ENCODE data around the gene SERGEF. TPM values are rescaled to one million over a fixed set of nuclear protein-coding genes. Genes with fewer than 3 reads are reported as not detected.

Gene SERGEF
- total and polyA plus RNA-seq, 10 of the 15 experiments (the other 5 are each of a cell fraction or from before 2014, with no cell fraction given), result 14.6 to 27.8 (median 22.4) TPM

GRCh38 chr11:17861036-17861755, 151.7 kb downstream of the SERGEF start:
- no peaks in the 10 kb centered on the region for H4K20me1 ChIP-seq (ENCODE audit: control insufficient read depth, insufficient read depth)
- RAD21 ChIA-PET (ENCODE audit: unreplicated experiment), result no interaction called here
- no peak overlapping the region for H3K9ac ChIP-seq (ENCODE audit: control insufficient read depth, insufficient read depth, low read length)
- no peaks in the 10 kb centered on the region for H3K9me3 ChIP-seq (replicated peaks; ENCODE audit: control insufficient read depth, insufficient read depth, low read length)
- POLR2A ChIA-PET, result no interaction called here
- H3K27ac ChIP-seq (ENCODE audit: control insufficient read depth, insufficient read depth), result no peak overlapping the region
- FAIRE-seq, result no peak
- WGBS (ENCODE audit: insufficient coverage, insufficient replicate concordance, low lambda C conversion rate, missing lambda C conversion rate), result 86% methylated on average over 5 of the region's 5 CpGs
- H3K79me2 ChIP-seq (ENCODE audit: control insufficient read depth, insufficient read depth, low read length), result no peaks in the 10 kb centered on the region
- no peak overlapping the region for H3K4me3 ChIP-seq
- no peak overlapping the region for H2AFZ ChIP-seq (ENCODE audit: control insufficient read depth, low read depth, low read length)
- intact Hi-C loops (cut with micrococcal nuclease; ENCODE audit: unreplicated experiment) (no loop called here), in situ Hi-C loops (cut with MboI) (no loop called here)
- CTCF ChIA-PET, result interaction anchor here (0.8 to 1.5 kb wide), 3 partner anchors 12 to 30 kb away, joined by 3 to 4 read pairs (median 3); no protein-coding TSS in a partner anchor
- BruUV-seq (replicated peaks), result no TSS peak
- H3K27me3 ChIP-seq (replicated peaks in 1 of 2; ENCODE audit: control insufficient read depth in 2 of 2, insufficient read depth in 2 of 2, low read length in 1 of 2), result no peaks in the 10 kb centered on the region
- H3K4me1 ChIP-seq (ENCODE audit: control insufficient read depth, insufficient read depth, low read length), result no peaks in the 10 kb centered on the region
- TF ChIP-seq SIN3A (IDR thresholded peaks at IDR 0.05; ENCODE audit: low read depth, low read length) (no peak), CUX1 (IDR thresholded peaks at IDR 0.05; ENCODE audit: insufficient replicate concordance, low read depth, low read length) (no peak), NR2C1 (IDR thresholded peaks at IDR 0.05) (no peak), RAD21 (IDR thresholded peaks at IDR 0.05; ENCODE audit: insufficient read depth, low read depth, low read length) (no peak), EED (IDR thresholded peaks at IDR 0.05; ENCODE audit: low read depth) (no peak), TBL1XR1 (IDR thresholded peaks at IDR 0.05; ENCODE audit: low read depth, low read length) (no peak), FOXM1 (IDR thresholded peaks at IDR 0.05; ENCODE audit: low read depth, low read length) (no peak), SREBF1 (IDR thresholded peaks at IDR 0.05; ENCODE audit: low read length) (no peak), NFYB (IDR thresholded peaks at IDR 0.05; ENCODE audit: insufficient read depth, low read depth, low read length) (no peak), ZZZ3 (IDR thresholded peaks at IDR 0.05; ENCODE audit: control insufficient read depth, insufficient read length, low read depth) (no peak), ZBTB11 (CRISPR knock-in tag; IDR thresholded peaks at IDR 0.05) (no peak)
- SMC1A ChIA-PET (ENCODE audit: uncharacterized antibody, unreplicated experiment), result no interaction called here
- DNase-seq (ENCODE audit: low read depth, low spot score), result no peak
- H3K4me2 ChIP-seq (ENCODE audit: control insufficient read depth, insufficient read depth), result no peak overlapping the region
- ATAC-seq, result no peak
- H3K36me3 ChIP-seq (ENCODE audit: control insufficient read depth in 2 of 2, insufficient read depth in 2 of 2, low read length in 1 of 2), result no peaks in the 10 kb centered on the region
